ENCODE results near the gene PHF21B.

PHF21B gene

GRCh38 chr22:44890416-44891292, 119.2 kb downstream of the PHF21B start:
- no peak for DNase-seq

DNA sequence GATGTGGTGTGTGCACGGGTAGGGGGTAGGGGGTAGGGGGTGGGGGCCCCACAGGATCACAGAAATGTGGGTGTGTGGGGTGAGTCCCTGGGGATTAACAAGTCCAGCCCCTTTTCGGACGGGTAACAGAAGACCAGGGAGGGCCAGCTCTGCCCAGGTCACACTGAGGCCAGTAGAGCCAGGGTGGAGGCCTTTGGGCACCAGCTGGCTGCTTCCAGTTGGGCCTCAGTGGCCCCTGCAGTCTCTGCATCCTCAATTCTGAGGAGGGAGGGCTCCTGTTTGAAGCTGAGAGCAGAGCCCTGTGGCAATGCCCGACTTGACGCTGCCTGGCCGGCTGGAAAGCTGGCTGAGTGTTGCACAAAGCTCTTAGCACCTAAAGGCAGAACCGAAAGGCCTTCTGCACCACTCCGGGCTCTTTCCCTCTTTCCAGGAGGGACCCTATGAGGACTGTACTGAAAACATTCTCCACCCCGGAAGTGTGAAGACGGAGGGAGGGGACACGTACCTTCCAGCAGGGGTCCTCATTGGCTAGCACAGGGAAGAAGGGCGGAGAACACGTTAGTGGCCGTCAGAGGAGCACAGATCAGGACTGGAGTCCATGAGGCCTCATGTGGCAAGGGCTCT, 120.4 kb downstream of the PHF21B start:
- DNase-seq, result peak; percentile 11

- no peak for DNase-seq
Observed at GRCh38 chr22:44888491-44889254, 121.1 kb downstream of the PHF21B start.

DNA sequence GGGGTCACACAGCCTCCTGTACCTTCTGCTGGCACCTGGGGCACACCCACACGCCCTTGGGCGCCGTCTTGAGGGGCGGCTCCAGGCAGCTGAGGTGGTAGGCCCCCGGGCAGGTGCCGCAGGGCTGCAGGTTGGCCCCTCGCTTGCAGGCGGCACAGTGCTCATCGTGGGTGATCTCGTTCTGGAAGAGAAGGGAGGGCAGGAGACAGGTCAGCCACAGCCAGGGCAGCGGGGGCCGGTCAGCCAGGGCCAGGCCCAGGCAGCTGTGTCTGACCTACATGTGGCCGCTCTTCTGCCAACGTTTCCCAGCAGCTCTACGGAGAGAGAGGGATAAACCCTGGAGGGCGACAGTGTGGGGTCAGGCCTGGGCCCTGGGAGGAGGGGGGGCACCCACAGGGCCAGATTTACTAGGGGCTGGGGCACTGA, 121.9 kb downstream of the PHF21B start:
- no peak for DNase-seq

GRCh38 chr22:44885806-44886360, 123.9 kb downstream of the PHF21B start:
- no peak for DNase-seq

GRCh38 chr22:44884968-44885805, 124.6 kb downstream of the PHF21B start:
- DNase-seq, result no peak

GRCh38 chr22:44884562-44884961, 125.2 kb downstream of the PHF21B start:
- DNase-seq, result no peak

DNA sequence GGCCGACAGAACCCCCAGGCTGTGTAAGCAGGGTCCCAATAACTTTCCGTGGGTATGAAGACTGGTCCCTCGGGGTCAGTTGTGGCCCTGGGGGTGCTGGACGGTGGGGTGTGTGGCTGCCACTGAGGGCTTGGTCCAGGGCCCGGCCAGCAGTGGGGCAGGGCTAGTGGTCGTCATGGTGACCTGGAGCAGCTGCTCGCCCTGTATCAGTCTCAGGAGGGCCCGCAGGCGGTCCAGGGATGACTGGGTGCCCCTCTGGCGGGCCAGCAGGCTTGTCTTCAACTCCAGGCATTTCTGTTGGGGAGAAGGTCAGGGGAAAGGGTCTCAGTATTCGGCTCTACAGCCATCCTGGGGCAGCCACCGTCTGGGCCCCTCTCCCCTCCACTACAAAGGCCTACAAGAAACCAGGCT, 126.8 kb downstream of the PHF21B start:
- DNase-seq, result no peak

GRCh38 chr22:44882226-44882905, 127.4 kb downstream of the PHF21B start:
- DNase-seq, result no peak

DNA sequence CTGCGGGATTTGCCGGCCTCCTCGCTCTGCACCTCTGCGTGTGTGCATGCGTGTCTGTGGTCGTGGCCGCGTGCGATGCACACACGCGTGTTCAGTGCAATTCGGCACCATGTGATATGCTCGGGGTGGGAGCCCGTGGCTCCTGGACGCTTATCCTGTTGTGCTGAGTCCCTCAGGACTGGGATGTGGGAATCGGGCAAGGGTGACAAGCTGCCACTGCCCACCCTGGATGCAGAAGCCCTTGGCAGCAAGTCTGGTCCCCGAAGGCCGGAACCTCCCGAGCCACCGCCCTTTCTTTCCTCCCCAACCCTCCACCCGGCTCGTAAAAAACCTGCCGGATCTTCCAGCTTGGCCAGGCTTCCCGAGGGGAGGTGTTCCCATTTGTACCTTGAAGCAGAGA, 128.2 kb downstream of the PHF21B start:
- no peak for DNase-seq

DNA sequence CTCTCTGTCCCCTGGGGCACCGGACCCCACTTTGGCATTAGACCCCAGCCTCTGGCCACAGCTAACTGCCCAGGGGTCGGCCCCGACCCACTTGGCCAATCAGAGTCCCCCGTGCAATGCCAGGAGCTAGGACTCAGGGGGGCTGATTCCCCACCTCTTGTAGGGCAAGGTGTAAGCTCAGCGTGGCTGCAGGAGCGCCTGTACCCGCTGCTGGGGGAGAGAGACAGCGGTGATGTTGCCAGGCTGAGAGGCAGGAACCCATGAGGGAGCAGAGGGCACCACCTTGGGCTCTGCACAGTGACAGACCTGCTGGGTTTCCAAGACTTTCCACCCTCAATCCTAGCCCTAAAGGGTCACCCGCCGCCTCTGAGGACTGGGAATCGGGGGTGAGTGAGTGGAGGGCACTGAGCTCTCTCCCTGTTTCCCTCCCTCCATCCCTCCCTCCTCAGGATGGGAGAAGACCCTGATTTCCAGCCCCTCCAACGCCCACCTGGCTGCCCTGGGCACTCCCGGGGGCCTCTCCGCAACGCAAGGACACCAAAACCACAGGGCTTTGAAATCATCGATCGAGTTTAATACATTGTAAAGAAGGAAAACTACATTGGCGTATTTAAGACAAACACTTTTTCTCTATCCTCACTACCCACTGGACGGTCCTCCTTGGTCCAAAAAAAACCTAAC, 129.1 kb downstream of the PHF21B start:
- DNase-seq, result no peak

- DNase-seq, result no peak
Observed at GRCh38 chr22:44879301-44879680, 130.5 kb downstream of the PHF21B start.

- no peak for DNase-seq
Observed at GRCh38 chr22:44878483-44879300, 131.1 kb downstream of the PHF21B start.

DNA sequence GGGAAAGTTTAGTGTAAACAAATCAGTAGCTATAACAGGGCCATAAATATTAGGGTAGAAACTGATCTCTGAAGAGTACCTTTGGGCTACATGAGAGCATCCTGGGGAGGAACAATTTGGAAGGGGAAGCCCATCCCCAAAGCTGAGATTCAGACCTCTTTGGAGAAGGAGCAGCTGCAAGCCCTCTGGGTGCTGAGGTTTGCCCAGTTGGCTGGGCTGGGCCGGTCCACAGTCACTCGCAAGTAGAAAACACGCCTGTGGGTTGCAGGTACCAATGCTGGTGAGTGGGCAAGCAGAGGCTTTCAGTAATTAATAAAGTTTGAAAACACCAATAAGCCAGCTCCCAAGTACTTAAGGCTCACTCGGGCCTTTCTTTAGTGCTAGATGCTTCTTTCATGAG, 132.9 kb downstream of the PHF21B start:
- DNase-seq, result no peak

GRCh38 chr22:44871782-44872181, 138.0 kb downstream of the PHF21B start:
- DNase-seq, result no peak

- peak; percentile 76 for DNase-seq
Observed at GRCh38 chr22:44870021-44870420, 139.8 kb downstream of the PHF21B start.

DNA sequence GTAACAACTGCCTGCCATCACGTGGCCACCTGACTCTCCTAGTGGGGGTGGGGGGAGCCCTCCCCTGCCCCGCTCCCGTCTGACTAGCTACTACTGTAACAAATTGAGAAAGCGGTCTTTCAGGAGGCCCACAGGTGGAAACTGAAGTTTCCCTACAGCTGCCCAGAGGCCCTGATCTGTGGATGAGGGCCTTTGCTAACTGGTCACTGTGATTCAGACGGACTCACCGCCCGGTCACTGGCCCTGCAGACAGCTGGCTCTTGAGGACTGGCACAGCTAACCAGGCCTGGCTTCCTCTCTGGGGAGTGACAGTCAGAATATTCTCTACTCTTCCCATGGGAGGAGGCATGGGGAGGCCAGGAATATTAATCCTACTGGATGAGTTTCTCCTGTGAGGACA, 140.6 kb downstream of the PHF21B start:
- DNase-seq, result no peak

GRCh38 chr22:44865193-44866057, 144.4 kb downstream of the PHF21B start:
- DNase-seq, result no peak
